Activated T-cell treated with anti-CD3 and anti-CD28 coated beads for 1 hour (primary cell): ENCODE data around the gene EHHADH.
A peak's percentile ranks its signal among the peaks of the same experiment; 100 is the strongest.
"Not testable (repeated sequence)": the region's sequence is repeated elsewhere in the genome, so short reads cannot be mapped to it uniquely, and the experiment has no call there.

Experiments used
- DNase-seq: peaks from one replicate; pipeline ENCODE4 v3.0.0-alpha.2; 2020; ENCODE audit warnings: low read depth

Gene EHHADH

GRCh38 chr3:185253645-185254410 is at the start of gene EHHADH:
TSS of gene EHHADH (minus strand) at chr3:185254049. CDS start at chr3:185254022, 27 bp downstream.
- peak; percentile 33 for DNase-seq

- DNase-seq, result not testable (repeated sequence)
These were observed 46.1 kb upstream of the EHHADH start for GRCh38 chr3:185299918-185300426.

GRCh38 chr3:185297867-185298266 is 44.0 kb upstream of the EHHADH start:
- DNase-seq, result no peak

GRCh38 chr3:185292238-185292637 is 38.4 kb upstream of the EHHADH start:
- DNase-seq, result no peak

- DNase-seq, result no peak
These were observed 36.4 kb upstream of the EHHADH start for GRCh38 chr3:185290266-185290665.

GRCh38 chr3:185283374-185283935 is 29.6 kb upstream of the EHHADH start:
- no peak for DNase-seq

GRCh38 chr3:185282696-185283373 is 29.0 kb upstream of the EHHADH start:
- peak; percentile 84 for DNase-seq

GRCh38 chr3:185280572-185281365 is 26.9 kb upstream of the EHHADH start:
- DNase-seq, result no peak

GRCh38 chr3:185279587-185280138 is 25.8 kb upstream of the EHHADH start:
- no peak for DNase-seq

- DNase-seq, result no peak
These were observed 22.6 kb upstream of the EHHADH start for GRCh38 chr3:185276415-185276814.

GRCh38 chr3:185272033-185272432 is 18.2 kb upstream of the EHHADH start:
- no peak for DNase-seq

GRCh38 chr3:185270956-185271332 is 17.1 kb upstream of the EHHADH start:
- DNase-seq, result no peak

- DNase-seq, result no peak
These were observed 16.6 kb upstream of the EHHADH start for GRCh38 chr3:185270262-185270955.

GRCh38 chr3:185268194-185268962 is 14.5 kb upstream of the EHHADH start:
- DNase-seq, result no peak

- DNase-seq, result no peak
These were observed 13.3 kb upstream of the EHHADH start for GRCh38 chr3:185267193-185267592.

GRCh38 chr3:185264849-185265553 is 11.2 kb upstream of the EHHADH start:
- DNase-seq, result no peak

GRCh38 chr3:185263423-185263822 is 9.6 kb upstream of the EHHADH start:
- DNase-seq, result no peak

- no peak for DNase-seq
These were observed 3.5 kb upstream of the EHHADH start for GRCh38 chr3:185257334-185257733.

- no peak for DNase-seq
These were observed 950 bp upstream of the EHHADH start for GRCh38 chr3:185254799-185255198.

GRCh38 chr3:185253133-185253532 is 716 bp downstream of the EHHADH start:
- not testable (repeated sequence) for DNase-seq
